OCI-LY1 (cell line): Measurements from ENCODE around the gene IFITM10.

Experiments
- CTCF ChIP-seq: fragments of 200-600 bp; sonication (generic), shearing (Covaris generic); IDR thresholded peaks from 2 replicates; pipeline ENCODE4 v1.5.1; 2017; ENCODE audit warnings: mild to moderate bottlenecking, antibody characterized with exemption, low read length, moderate library complexity, mixed read lengths
- EZH2 ChIP-seq: fragments of 200-600 bp; sonication (generic), shearing (Covaris generic); IDR thresholded peaks from 2 replicates; pipeline ENCODE4 v1.8.0; 2017; ENCODE audit warnings: borderline replicate concordance, mixed run types, mild to moderate bottlenecking, antibody characterized with exemption, low read length, moderate library complexity, mixed read lengths

GRCh38 chr11:1744891-1745700 lies 5.3 kb downstream of the IFITM10 start:
- TF ChIP-seq EZH2: no peak
- TF ChIP-seq CTCF: no peak
